ENCODE measurements around the gene ZNF521.

ZNF521 gene

DNA sequence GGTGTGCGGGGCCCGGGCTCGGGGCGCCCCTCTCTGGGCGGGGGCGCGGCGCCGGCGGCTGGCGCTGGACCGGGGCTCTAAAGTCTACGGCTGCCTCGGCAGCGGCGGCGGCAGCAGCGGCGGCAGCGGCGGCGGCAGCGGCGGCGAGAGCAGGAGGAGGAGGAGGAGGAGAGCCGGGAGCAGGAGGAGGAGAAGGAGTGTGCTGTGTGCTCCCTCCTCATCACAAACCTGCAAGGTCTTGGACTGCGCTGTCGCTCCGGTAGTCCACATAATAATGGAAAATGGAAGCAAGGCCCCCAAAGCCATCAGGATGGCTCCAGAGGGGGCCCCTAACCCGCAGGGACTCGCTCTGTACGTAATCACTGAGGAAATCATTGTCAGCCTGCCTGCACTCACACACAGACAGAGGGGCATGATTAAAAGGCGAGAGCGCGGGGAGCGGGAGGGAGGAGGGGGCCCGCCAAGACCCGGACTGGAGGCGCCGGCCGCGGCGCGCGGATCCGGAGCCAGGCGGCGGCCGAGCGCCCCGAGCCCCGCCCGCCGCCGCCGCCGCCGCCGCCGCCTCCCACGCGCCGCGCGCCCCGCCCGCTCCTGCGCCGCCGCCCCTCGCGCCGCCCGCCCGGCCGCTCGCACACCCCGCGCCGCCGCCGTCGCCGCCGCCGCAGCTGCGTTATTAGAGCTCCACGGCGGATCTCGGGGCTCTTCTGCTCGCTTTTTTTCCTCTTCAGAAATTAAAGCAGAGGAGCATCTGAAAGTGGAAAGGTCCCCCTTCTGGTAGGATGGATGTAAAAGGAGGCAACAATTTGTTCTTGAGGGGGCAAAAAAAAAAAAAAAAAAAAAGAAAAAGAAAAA, at the start of gene ZNF521:
ZNF521 (minus strand) TSS at position 390 of the 852 bp plus-strand sequence. CDS start 1,220 bp downstream, outside the sequence.
- peak in 3 of 4 experiments; percentile 1 to 19 (median 7) for DNase-seq

DNA sequence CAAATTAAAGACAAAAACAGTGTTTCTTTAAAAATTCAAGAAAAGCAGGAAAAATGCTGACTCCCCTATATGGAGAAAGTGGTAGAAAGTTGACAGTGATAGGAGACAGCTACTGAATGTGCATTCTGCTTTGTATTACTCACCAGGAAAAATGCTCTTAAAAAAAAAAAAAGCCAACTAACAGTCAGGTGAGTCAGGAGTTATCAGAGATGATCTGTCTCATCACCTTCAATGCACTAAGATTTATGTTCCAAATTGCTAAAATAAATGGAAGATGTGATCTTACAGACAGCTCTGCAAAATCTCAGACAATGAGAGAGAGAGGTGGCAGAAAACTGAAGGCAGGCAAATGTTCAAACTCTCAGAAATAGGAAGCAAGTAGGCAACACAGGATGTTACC, 47.6 kb upstream of the ZNF521 start:
- DNase-seq = no peak

DNA sequence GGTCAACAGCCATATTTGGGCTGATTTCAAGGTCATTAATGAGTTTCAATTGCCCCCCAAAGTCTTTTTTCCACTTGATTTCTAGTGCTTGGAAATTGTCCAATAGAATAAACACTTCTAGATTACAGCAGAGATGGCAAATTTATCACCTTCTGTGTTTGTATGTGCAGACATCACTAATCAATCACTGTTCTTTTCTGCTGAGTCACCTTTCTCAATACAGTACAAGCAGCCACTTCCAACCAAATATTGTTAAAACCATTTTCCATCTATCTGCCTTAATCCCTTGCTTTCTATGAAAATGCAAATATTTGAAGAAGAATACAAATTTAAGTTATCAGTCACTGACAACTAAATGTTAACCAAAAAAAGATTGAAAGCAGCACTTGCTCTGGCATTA, 40.2 kb upstream of the ZNF521 start:
- no peak for DNase-seq

DNA sequence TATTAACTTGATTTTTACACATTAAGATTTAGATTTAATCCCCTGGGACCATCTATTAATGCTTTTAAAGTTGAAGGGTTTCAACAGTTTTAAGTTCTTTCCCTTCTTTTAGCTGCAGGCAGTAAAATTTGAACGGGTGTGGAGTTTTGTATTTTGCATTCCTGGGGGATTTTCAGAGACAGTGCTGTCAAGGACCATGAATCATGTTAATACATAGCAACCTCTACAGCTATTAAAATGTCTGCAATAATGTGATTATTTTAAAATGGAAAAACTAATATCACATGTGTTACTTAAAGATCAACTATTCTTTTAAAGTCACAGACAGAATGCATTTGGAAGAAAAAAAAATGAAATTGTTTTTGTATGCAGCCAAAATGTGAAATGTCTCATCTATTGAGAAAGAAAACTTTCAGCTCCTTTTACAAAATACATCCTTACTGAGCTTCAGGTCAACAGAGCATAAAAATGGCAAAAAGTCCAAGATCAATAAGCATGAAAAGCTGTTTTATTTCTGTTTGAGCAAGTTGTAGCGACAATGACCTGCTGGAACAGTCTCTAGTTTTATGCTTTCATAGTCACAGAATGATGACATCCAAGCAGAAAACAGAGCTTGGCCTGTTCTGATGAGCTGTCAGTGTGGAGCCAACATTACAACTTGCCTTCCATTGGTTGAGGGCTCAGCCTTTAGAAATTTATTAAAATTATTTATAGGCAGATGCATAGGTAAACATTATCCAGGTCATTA, 21.6 kb upstream of the ZNF521 start:
- DNase-seq = no peak

DNA sequence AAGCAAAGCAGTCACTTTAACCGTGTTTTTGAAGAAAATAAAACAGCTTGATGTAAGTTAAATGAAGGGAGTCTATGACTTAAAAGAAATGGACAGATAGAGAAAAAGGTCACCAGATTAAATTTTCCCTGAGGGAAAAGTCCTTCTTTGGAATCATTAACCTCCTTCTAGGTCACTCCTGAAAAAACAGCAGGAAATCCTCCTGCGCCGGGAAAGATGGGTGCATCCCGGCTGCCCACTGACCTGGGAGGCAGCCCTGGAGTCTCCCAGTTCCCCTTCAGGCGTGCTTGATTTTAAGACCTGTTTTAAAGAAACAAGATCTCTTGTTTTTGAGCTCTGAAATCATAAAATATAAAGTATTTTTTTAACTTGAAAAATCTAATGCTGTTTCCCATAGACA, 18.4 kb upstream of the ZNF521 start:
- DNase-seq = no peak

DNA sequence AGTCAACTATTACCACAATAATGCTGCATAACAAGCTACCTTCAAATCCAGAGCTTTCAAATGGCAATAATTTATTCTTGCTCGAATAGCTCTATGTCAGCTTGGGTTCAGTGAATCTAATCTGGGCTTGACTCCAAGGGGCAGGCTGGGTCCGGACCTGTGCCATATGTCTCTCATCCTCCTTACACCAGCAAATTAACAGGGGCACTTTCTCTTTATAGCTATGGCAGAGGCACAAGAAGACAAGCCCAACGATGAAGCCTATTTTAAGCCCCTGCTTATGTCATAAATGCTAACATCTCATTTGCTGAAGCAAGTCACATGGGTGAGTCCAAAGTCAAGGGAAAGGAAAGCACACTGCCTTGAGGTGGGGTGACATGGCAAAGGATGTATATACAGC, 13.3 kb upstream of the ZNF521 start:
- DNase-seq = no peak

DNA sequence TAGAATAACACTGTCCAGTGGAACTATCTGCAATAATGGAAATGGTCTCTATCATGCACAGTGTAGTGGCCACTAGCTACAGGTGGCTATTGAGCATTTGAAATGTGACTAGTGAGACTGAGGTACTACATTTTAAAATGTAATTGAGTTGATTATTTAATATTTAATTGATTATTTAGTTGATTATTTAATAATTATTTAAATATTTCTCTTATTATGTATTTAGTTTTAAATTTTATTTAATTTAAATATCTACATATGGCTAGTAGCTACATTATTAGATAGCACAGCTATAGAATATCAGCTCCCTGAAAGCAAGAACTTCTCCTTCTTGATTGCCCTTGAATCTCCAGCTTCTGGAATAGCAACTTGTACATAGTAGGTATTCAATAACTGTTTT, 12.8 kb upstream of the ZNF521 start:
- no peak for DNase-seq

DNA sequence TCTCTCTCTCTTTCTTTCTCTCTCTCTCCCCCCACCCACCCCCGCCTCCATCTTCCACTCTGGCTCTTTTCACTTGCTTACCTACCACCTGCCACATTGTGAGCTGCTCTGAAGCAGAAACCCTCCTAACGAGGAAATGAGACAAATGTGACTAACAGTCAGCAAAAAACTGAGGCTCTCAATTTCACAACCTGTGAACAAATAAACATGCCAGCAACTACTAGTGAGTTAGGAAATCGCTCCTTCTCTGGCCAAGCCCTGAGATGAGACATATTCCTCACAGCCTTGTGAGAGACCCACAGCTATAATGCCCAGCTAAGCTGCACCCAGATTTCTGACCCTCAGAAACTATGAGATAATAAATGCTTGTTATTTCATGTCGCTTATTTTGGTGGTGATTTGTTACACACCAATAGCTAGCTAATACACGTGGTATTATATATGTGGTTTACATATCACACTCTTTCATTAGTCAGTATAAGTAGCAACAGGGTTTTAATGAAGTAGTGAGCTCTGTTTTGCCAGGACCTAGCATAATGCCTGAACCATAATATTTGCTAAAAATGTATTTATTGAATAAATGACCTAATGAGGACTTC, 8.4 kb upstream of the ZNF521 start:
- no peak for DNase-seq

DNA sequence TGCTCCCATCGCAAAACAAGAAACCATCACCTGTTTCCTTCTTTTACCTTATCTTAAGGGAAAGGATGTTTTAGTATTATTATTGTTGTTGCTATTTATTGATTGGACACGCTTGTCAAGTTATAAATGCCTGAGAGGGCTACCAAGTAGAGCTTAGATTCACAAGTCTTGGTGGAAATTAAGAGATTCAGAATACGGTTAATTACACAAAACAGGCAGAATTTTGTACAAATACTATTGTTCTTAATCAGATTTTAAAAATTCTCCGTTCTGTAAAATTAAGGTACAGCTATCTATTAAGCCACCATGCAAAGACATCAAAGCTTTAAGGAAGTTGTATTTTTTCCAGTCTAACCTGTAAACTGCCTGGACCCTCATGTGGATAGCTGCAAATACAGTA, 1.1 kb upstream of the ZNF521 start:
- no peak for DNase-seq

DNA sequence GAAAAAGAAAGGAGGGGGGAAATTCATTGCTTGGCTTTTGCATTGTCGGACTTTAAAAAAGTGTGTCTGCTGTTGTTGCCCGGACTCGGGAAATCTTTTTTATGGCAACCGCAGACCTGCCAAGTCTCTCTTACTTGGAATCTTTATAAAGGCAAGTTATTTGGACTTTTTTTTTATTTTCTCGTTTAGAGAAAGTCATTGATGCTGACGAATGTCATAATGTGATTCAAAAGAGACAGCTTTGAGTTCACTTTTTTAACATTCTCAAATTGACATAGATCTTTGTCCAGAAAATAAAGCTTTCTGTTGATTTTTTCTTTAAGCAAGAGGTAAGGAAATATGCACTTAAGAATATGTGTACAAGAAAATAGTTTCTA, 651 bp upstream of the ZNF521 start:
- no peak for DNase-seq

DNA sequence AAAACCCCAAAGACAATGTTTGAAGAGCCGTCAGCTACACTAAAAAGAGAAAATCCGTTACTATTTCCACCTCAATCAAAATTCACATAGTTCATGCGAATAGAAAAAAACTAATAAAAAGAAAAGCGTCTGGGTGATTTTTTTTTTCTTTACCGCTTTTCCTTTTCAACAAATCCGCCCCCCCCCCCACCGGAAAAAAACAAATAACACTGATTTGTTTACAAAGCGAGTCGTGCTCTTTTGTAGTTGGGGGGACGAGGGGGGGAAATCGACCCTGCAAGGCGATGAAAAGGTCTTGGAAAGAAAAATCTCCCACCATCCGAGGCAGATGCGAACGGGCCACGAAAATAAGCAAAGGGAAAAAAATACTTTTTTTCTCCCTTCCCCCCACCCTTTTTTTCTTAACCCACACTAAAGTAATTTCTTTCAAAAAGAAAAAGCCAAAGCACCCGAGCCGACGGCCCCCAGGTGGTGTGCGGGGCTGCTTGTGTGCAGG, 638 bp downstream of the ZNF521 start:
- DNase-seq = no peak

DNA sequence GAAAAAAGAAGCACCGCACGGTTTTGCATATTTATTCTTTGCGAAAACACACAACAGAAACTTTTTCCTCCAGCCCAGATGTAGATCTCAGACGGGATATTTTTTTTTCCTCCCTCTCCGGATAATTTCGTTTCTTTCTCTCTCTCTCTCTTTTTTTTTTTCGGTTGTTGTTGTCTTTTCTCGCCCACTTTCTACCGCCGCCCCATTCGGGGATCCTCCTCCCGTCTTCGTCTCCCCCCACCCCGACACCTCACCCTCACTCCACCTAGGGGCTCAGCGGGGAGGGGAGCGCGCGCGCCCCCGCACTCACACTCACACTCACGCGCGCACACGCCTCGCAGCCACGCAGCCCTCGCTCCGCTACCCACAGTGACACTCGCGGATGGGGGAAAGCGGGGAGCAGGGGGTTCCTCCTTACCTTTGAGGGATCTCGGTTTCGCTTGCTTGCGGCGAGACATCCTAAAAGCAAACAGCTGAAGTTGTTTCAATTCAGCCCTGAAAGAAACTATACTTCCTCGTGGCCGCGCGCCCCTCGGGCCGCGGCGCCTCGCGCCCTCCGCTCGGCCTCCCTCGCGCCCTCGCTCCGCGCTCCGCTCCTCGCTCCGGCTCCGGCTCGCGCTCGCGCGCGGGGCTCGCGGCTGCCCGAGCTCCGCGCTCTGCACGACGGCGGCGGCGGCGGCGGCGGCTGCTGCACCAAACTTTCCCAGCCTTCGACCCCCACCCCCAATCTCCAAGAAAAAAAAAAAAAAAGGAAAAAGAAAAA, 1.3 kb downstream of the ZNF521 start:
- DNase-seq = no peak

DNA sequence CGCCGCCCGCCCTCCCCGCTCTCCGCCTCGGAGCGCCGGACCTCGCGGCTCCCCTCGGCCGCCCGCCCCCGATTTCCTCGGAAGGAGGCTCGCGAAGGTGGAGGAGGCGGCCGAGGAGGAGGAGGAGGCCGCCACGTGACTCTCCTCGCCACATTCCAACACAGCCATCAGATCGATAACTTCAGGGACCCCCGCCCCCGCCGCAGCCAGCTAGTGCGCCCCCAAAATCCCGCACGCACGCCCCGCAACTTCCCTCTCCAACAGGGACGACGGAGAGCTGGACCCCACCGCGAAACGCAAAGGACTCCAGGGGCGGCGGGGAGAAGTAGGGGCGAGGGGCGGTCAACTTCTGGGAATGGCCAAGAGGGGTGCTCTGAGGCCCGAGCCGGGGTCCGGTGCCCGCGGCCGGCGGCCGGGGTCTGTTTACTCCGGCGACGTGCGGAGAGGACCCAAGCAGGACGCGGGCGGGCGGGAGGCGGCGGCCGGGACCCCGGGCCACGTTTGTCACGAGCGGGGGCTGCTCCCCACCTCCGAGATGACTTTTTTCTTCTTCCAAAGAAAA, 2.0 kb downstream of the ZNF521 start:
- DNase-seq = no peak

DNA sequence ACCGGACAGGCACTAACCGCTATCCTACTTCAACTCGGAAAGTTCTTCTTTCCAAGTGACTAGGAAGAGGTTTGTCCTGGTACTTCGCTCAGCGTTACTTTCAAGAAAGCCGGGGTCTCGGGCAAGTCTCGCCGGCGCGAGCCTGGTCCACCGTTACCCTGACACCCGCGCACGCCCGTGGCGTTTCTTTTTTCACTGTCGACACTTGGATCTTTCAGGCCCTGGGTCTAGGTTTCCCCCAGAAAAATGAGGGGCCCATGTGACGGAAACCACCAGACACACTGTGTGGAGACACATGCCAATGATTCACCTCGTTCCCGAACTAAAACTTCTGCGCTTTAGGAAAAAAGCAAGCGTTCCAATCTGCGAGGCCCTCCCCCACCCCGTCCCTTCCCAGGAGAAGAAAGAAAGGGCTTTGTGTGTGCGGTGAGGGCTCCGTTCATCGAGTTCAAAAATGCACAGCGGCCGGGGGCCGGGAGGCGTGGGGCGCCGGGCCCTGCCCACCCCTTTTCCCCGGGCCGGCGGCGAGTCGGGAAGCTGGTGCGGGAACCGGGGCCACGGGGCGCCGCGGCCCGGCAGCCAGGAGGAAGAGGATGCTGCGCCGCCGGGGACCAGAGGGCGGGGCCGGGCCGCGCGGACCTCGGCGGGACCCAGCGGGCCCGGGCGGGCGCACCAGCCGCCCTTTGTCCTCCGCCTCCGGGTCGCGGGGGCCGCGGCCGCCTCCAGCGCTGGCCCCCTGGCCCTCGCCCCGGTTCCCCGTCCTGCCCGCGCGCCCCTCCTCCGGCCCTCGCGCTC, 2.6 kb downstream of the ZNF521 start:
- DNase-seq = no peak

DNA sequence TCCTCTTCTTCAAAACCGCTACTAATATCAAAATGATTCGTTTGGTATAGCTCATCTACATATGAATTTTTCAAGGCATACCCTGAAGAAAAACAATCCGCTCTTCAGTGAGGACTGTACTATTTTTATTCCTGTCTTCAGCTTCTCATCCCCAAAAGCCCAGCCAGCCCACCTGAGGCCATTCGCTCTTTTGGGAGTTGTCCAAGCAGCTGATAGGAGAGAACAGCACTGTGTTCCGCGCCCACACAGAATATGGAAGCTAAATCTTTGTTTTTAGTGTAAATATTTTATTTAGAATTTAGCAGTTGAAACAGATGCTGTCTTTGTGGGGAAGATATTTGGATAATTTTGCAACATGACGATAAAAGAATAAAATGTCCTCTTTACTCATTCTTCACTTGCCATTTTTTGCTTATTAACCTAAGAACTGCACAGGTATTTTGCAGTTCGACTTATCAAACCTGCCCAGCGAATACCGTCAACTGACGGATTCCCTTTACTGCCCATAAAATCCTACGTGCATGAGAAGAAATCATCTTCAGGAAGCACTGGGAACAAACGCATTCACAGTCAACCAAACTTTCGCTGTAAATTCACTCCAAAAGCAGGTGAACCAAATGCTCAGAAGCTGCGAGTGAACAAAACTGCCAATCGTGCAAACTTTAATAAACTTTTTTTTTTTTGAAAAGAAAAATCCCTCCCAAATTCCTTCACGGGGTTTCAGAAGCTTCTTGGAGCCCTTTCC, 3.4 kb downstream of the ZNF521 start:
- no peak for DNase-seq

DNA sequence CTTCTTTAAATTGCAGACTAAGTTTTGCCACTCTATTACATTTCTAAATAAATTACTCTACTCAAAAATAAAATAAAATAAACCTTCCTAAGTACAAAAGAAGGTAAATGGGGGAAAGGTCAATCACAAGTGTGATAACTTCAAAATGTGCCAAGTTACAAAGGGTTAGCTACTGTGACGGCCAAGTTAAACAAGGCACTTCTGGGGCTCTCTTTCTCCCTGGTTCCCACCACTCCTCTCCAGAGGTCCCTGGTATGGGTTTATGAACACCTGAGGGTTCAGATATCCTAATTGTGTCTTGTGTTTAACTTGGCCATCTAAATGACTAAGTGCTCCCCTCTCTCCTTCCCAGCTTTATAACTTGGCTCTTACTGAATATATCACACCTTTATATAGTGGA, 5.4 kb downstream of the ZNF521 start:
- no peak for DNase-seq

DNA sequence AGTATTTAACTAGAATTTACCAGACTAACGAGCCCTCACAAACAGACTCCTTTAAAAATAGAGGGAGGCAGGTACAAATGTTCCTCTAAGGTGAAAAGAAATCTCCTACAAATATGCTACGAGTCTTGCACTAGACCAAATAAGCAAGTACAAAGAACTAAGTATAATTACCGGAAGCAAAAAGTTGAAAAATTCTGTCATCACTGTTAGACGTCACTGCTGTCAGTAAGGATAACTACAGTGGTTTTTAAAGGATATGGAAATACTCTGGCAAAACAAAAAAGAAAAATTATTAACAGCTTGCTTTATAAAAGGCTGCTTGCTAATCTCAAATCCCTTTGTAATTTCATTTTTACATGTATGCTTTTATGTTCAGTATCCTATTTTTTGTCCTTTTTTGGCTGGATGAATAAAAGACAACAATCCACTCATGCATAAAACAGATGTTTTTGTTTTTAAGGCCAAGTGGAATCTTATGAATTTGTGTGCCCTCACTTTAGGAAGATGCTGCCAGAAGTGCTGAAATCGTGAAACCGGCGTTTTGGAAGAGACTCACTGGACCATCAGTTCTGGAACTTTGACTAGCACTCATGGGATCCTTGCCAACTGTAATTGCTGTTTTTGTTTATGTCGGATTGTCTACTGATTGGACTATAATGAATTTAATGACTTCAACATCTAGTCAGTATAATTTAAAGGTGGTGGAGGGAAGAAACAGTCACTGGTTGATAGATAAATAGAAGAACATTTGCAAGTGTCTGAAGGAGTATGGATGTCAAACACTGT, 6.7 kb downstream of the ZNF521 start:
- DNase-seq = no peak

DNA sequence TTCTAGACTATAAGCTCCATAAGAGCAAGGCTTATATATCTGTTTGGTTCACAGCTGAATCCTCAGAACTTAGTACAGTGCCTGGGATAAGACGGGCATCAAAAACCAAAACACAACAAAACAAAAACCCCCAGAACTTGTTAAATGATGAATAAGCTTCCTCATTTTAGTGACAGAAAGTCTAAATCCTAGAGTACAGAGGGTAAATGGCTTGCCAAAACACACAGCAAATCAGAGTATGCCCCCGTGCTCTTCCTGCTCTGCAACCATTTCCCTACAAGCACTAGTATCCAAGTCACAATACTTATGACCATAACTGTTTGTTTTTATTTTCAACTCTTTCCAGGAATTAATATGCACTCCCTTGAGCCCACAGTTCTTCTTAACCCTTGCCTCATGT, 10.1 kb downstream of the ZNF521 start:
- no peak for DNase-seq

DNA sequence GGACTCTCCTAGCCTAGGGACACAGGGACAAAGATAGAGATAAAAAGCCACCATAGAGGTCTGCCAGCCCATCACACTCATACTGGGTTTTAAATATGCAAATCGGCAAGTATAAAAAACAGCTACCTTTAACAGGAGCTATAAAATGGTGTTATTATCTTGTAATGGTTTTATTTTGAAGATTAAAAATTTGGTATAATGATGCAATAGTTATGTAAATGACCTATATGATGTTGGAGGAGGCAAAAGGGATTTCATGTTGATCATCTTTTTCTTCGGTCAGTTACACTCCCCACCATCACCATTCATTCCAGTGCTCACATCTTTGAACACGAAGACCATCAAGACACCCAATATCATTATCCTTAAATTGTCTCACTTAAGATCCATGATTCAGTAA, 11.2 kb downstream of the ZNF521 start:
- DNase-seq = no peak

DNA sequence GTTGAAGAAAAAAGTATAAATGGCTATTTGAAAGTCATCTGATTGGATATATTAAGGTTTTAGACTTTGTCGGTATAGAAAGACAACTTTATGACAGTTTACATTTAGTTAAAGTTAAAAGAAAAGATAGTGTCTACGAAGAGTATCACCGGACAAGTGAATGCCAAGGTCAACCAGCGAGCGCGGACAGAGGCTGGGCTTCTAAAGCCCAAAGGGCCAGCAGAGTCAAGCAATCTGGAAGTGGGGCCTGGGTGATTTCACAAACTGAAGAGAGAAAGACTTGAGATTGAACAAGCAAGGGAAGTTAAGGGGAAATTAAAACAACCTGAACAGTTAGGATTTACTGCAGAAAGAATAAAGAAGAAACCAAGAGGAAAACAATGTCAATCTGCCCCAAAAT, 16.3 kb downstream of the ZNF521 start:
- DNase-seq = no peak

Measured in activated naive CD4-positive, alpha-beta T cell (primary cell).